PC-9 (cell line): Measurements from ENCODE around the gene SP1. TPM values are rescaled to one million over a fixed set of nuclear protein-coding genes. Genes with fewer than 3 reads are reported as not detected.

Experiments
- BruUV-seq: library from RNA; stranded (reverse); fragments of 400-500 nt; replicated peaks from 2 replicates; lab custom pipeline; 2021; lab: Mats Ljungman, UMichigan
- CTCF ChIA-PET: fragments of 300-600 bp; sonication (Branson Sonifier 250); formaldehyde crosslinking; loops from one replicate; lab custom pipeline; 2022; ENCODE audit warnings: antibody characterized with exemption; lab: Charles Lee
- POLR2A ChIA-PET: fragments of 300-600 bp; sonication (Branson Sonifier 250); formaldehyde crosslinking; loops from one replicate; lab custom pipeline; 2022; ENCODE audit warnings: antibody characterized with exemption; ENCODE audit not compliant: unreplicated experiment; lab: Charles Lee
- DNase-seq, 2 experiments: peaks; one replicate each; pipeline versions ENCODE4 v3.0.0 to v3.0.0-alpha.2; 2015 to 2022; ENCODE audit warnings: mixed read lengths in 1 of 2
- H2AFZ ChIP-seq: fragments of 200-600 bp; sonication (generic); 2 replicates; pipeline ENCODE4 v1.8.1; 2017; ENCODE audit warnings: antibody characterized with exemption
- H3F3A ChIP-seq: fragments of 200-600 bp; sonication (generic); 2 replicates; pipeline ENCODE4 v1.8.1; 2017; ENCODE audit warnings: antibody characterized with exemption, mild to moderate bottlenecking, low read depth; ENCODE audit not compliant: insufficient read depth
- H3K27ac ChIP-seq: fragments of 200-600 bp; sonication (generic); 2 replicates; pipeline ENCODE4 v1.6.1; 2016; ENCODE audit warnings: mixed run types
- H3K27me3 ChIP-seq: fragments of 200-600 bp; sonication (generic); 2 replicates; pipeline ENCODE4 v1.6.1; 2016; ENCODE audit warnings: low read depth, mixed run types; ENCODE audit not compliant: insufficient read depth
- H3K36me3 ChIP-seq: fragments of 200-600 bp; sonication (generic); 2 replicates; pipeline ENCODE4 v1.6.1; 2016; ENCODE audit warnings: low read depth, mixed run types
- H3K4me1 ChIP-seq: fragments of 200-600 bp; sonication (generic); replicated peaks from 2 replicates; pipeline ENCODE4 v1.6.1; 2016; ENCODE audit warnings: mixed run types; ENCODE audit not compliant: insufficient read depth
- H3K4me2 ChIP-seq: fragments of 200-600 bp; sonication (generic); 2 replicates; pipeline ENCODE4 v1.6.1; 2017; ENCODE audit warnings: mixed run types
- H3K4me3 ChIP-seq: fragments of 200-600 bp; sonication (generic); 2 replicates; pipeline ENCODE4 v1.6.1; 2016; ENCODE audit warnings: mixed run types
- H3K79me2 ChIP-seq: fragments of 200-600 bp; sonication (generic); 2 replicates; pipeline ENCODE4 v1.6.1; 2017; ENCODE audit warnings: low read depth, mixed run types
- H3K9me2 ChIP-seq: fragments of 200-600 bp; sonication (generic); 2 replicates; pipeline ENCODE4 v1.8.1; 2017; ENCODE audit warnings: mild to moderate bottlenecking; ENCODE audit not compliant: insufficient read depth
- H3K9me3 ChIP-seq: fragments of 200-600 bp; sonication (generic); 2 replicates; pipeline ENCODE4 v1.8.1; 2016; ENCODE audit warnings: low read depth; ENCODE audit not compliant: insufficient read depth
- H4K20me1 ChIP-seq: fragments of 200-600 bp; sonication (generic); 2 replicates; pipeline ENCODE4 v1.8.1; 2017; ENCODE audit not compliant: insufficient read depth
- CTCF ChIP-seq: fragments of 200-600 bp; sonication (generic); conservative IDR thresholded peaks from 2 replicates; pipeline ENCODE4 v1.6.1; 2017; ENCODE audit warnings: mixed run types, antibody characterized with exemption, mild to moderate bottlenecking, moderate library complexity
- EZH2 ChIP-seq: fragments of 200-600 bp; sonication (generic); IDR thresholded peaks from 2 replicates; pipeline ENCODE4 v1.8.0; 2017; ENCODE audit warnings: antibody characterized with exemption, low read depth
- intact Hi-C: fragments of 100-400 bp; cut with micrococcal nuclease; formaldehyde crosslinking; loops from one replicate; pipeline ENCODE4 v1.10.0; 2022; ENCODE audit not compliant: unreplicated experiment
- total RNA-seq: library from RNA; stranded (reverse); gene quantifications from 2 replicates; pipeline ENCODE4 v1.2.3, GENCODE V29; 2021

The SP1 gene
- total RNA-seq, 1 experiment from 2014 or later, result 118 TPM

- Histone ChIP-seq H3K79me2 (no peaks in the 10 kb centered on the region), H3F3A (peaks cover 17% of the 10 kb centered on the region), H3K27ac (peak overlapping the region; percentile 29), H3K9me3 (no peaks in the 10 kb centered on the region), H2AFZ (no peak overlapping the region), H3K4me3 (no peak overlapping the region), H3K4me1 (peaks cover 6% of the 10 kb centered on the region), H3K4me2 (peak overlapping the region; percentile 27), H4K20me1 (no peaks in the 10 kb centered on the region), H3K9me2 (no peaks in the 10 kb centered on the region), H3K36me3 (no peaks in the 10 kb centered on the region), H3K27me3 (no peaks in the 10 kb centered on the region)
- POLR2A ChIA-PET, result interaction anchor here (0.6 to 0.7 kb wide), 3 partner anchors 24 to 147 kb away, joined by 3 to 10 read pairs (median 4); no protein-coding TSS in a partner anchor
- intact Hi-C loops, result loop anchor here (1.0 kb wide), 3 partner anchors 28 to 156 kb away; partner anchors contain the start of gene SP1
- DNase-seq, result peak; percentile 80
- CTCF ChIA-PET, result interaction anchor here (0.5 to 2.1 kb wide), 13 partner anchors 13 to 298 kb away, joined by 3 to 29 read pairs (median 4); partner anchors contain the start of genes AAAS and PRR13
- TF ChIP-seq EZH2 (no peak), CTCF (peak; percentile 91)
- BruUV-seq, result no TSS peak
These were observed 27.4 kb upstream of the SP1 start for GRCh38 chr12:53352331-53353256.

GRCh38 chr12:53353257-53353655 lies 26.7 kb upstream of the SP1 start:
- DNase-seq, result no peak
- Histone ChIP-seq H3K27me3 (no peaks in the 10 kb centered on the region), H4K20me1 (no peaks in the 10 kb centered on the region), H2AFZ (no peak overlapping the region), H3F3A (peaks cover 15% of the 10 kb centered on the region), H3K27ac (peak overlapping the region; percentile 29), H3K79me2 (no peaks in the 10 kb centered on the region), H3K36me3 (no peaks in the 10 kb centered on the region), H3K4me1 (peaks cover 6% of the 10 kb centered on the region), H3K9me2 (no peaks in the 10 kb centered on the region), H3K4me3 (no peak overlapping the region), H3K4me2 (peak overlapping the region; percentile 27), H3K9me3 (no peaks in the 10 kb centered on the region)
- CTCF ChIA-PET, result interaction anchor here (0.6 to 2.1 kb wide), 4 partner anchors 16 to 299 kb away, joined by 3 to 24 read pairs (median 5); no protein-coding TSS in a partner anchor
- intact Hi-C loops, result no loop called here
- BruUV-seq, result no TSS peak
- TF ChIP-seq CTCF (no peak), EZH2 (no peak)
- POLR2A ChIA-PET, result interaction anchor here (0.7 kb wide), 1 partner anchor 145 kb away, joined by 4 read pairs; no protein-coding TSS in a partner anchor

- CTCF ChIA-PET, result interaction anchor here (0.6 to 0.7 kb wide), 3 partner anchors 26 to 309 kb away, joined by 4 to 9 read pairs (median 9); no protein-coding TSS in a partner anchor
- peaks cover 6% of the 10 kb centered on the region; the same call in 1 of the 2 replicates for H3F3A ChIP-seq
- H4K20me1 ChIP-seq, result no peaks in the 10 kb centered on the region
- H3K9me2 ChIP-seq, result no peaks in the 10 kb centered on the region
- POLR2A ChIA-PET, result no interaction called here
- no peak overlapping the region for H3K27ac ChIP-seq
- H3K79me2 ChIP-seq, result no peaks in the 10 kb centered on the region
- H2AFZ ChIP-seq, result no peak overlapping the region
- intact Hi-C loops, result no loop called here
- H3K9me3 ChIP-seq, result no peaks in the 10 kb centered on the region
- no peak for TF ChIP-seq EZH2
- no peak for TF ChIP-seq CTCF
- H3K27me3 ChIP-seq, result no peaks in the 10 kb centered on the region
- no peak for DNase-seq
- H3K36me3 ChIP-seq, result no peaks in the 10 kb centered on the region
- no peak overlapping the region for H3K4me2 ChIP-seq
- no peak overlapping the region for H3K4me3 ChIP-seq
- no TSS peak for BruUV-seq
- peaks cover 6% of the 10 kb centered on the region for H3K4me1 ChIP-seq
These were observed 24.9 kb upstream of the SP1 start for GRCh38 chr12:53355121-53355520.
